NB4 (cell line): ENCODE measurements around the gene FAM20B.

Source experiments
- MAX ChIP-seq: IDR thresholded peaks from 2 replicates; pipeline ENCODE4 v1.6.1; 2011; ENCODE audit warnings: low read depth, low read length
- MYC ChIP-seq: IDR thresholded peaks from 2 replicates; pipeline ENCODE4 v1.6.1; 2011; ENCODE audit warnings: low read depth, low read length
- POLR2A ChIP-seq: IDR thresholded peaks from 2 replicates; pipeline ENCODE4 v1.6.1; 2011; ENCODE audit warnings: mild to moderate bottlenecking; ENCODE audit not compliant: insufficient read length; ENCODE audit errors: extremely low read depth
- TF ChIP-seq, protein P1 (sequence below): IDR thresholded peaks from one replicate; pipeline ENCODE4 v1.5.1; 2012; ENCODE audit warnings: low read depth, low read length

- TF ChIP-seq MAX, result no peak
- TF ChIP-seq, protein P1, sequence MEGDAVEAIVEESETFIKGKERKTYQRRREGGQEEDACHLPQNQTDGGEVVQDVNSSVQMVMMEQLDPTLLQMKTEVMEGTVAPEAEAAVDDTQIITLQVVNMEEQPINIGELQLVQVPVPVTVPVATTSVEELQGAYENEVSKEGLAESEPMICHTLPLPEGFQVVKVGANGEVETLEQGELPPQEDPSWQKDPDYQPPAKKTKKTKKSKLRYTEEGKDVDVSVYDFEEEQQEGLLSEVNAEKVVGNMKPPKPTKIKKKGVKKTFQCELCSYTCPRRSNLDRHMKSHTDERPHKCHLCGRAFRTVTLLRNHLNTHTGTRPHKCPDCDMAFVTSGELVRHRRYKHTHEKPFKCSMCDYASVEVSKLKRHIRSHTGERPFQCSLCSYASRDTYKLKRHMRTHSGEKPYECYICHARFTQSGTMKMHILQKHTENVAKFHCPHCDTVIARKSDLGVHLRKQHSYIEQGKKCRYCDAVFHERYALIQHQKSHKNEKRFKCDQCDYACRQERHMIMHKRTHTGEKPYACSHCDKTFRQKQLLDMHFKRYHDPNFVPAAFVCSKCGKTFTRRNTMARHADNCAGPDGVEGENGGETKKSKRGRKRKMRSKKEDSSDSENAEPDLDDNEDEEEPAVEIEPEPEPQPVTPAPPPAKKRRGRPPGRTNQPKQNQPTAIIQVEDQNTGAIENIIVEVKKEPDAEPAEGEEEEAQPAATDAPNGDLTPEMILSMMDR, result no peak
- TF ChIP-seq POLR2A, result no peak
- no peak for TF ChIP-seq MYC
These were observed 15.0 kb upstream of the FAM20B start for GRCh38 chr1:179010671-179011070.
